ENCODE measurements around the gene EYS. TPM values are rescaled to one million over a fixed set of nuclear protein-coding genes. Genes with fewer than 3 reads are reported as not detected.

The EYS gene
- total and polyA plus RNA-seq, 2 of the 8 experiments (the other 6 are each of a cell fraction or from before 2014, with no cell fraction given): 0.05 to 0.13 TPM

DNA sequence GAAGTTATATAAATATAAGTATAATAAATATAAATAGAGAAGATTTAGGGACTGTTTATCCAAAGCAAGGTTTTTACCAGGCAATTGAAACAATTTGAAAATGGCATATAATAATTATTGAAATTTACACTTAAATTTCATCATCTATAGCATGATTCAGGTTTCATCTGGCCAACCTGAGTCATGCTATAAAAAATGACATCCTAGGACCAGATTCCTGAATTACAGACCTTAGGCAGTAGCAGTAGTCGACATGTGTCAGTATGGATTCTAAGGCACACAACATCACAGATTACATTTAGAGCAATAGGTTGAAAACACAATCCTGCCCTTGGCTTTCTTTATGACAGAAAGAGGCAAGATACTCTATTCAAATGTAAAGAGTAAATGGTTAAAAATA is 1479.2 kb downstream of the EYS start:
- Histone ChIP-seq H3K36me3 (ENCODE audit: control insufficient read depth in 2 of 4, insufficient read depth in 4 of 4, low read length in 3 of 4) (no peaks in the 10 kb centered on the region), H3K4me1 (replicated peaks in 1 of 4; ENCODE audit: control insufficient read depth in 3 of 4, insufficient read depth in 4 of 4, low read length in 3 of 4) (no peaks in the 10 kb centered on the region), H3K4ac (replicated peaks; ENCODE audit: insufficient read length, low read depth, low read length) (no peak overlapping the region), H2AFZ (ENCODE audit: low read length) (no peak overlapping the region), H3K79me1 (ENCODE audit: low read depth, low read length) (no peaks in the 10 kb centered on the region), H3K56ac (replicated peaks; ENCODE audit: insufficient read length, low read depth, low read length) (no peak overlapping the region), H3K27ac (ENCODE audit: low read depth, low read length) (no peak overlapping the region), H3K27me3 (replicated peaks in 1 of 4; ENCODE audit: control insufficient read depth in 3 of 4, extremely low read depth in 1 of 4, insufficient read depth in 3 of 4, low read length in 3 of 4) (no peaks in the 10 kb centered on the region), H3K14ac (ENCODE audit: insufficient read length) (no peak overlapping the region), H2BK5ac (ENCODE audit: low read depth, low read length) (no peak overlapping the region), H2BK20ac (ENCODE audit: low read length) (no peak overlapping the region), H3K9ac (replicated peaks in 1 of 4; ENCODE audit: extremely low read depth in 1 of 4, low read depth in 3 of 4, low read length in 3 of 4) (no peak overlapping the region), H2BK15ac (ENCODE audit: low read length) (no peak overlapping the region), H2BK12ac (ENCODE audit: low read depth, low read length) (no peak overlapping the region), H3K4me3 (ENCODE audit: extremely low read depth in 1 of 4, insufficient read depth in 2 of 4, low read depth in 3 of 4, low read length in 4 of 4) (no peak overlapping the region), H4K5ac (ENCODE audit: insufficient read length, low read depth, low read length) (no peak overlapping the region), H4K20me1 (replicated peaks in 1 of 2; ENCODE audit: control insufficient read depth in 1 of 2, insufficient read depth in 2 of 2, low read length in 2 of 2) (no peaks in the 10 kb centered on the region), H3K9me3 (ENCODE audit: insufficient read depth in 2 of 2, low read depth in 1 of 2, low read length in 1 of 2) (no peaks in the 10 kb centered on the region), H3K4me2 (ENCODE audit: insufficient read depth in 1 of 2, low read depth in 2 of 2, low read length in 2 of 2) (no peak overlapping the region), H3K18ac (ENCODE audit: extremely low read depth, low read length) (no peak overlapping the region), H4K91ac (replicated peaks; ENCODE audit: insufficient read length, low read length) (no peak overlapping the region), H3K79me2 (ENCODE audit: control insufficient read depth in 1 of 2, insufficient read depth in 2 of 2, low read length in 2 of 2) (no peaks in the 10 kb centered on the region), H2BK120ac (replicated peaks; ENCODE audit: low read depth, low read length) (no peak overlapping the region), H3K23me2 (ENCODE audit: low read depth, low read length) (no peaks in the 10 kb centered on the region), H2AK5ac (ENCODE audit: low read depth, low read length) (no peak overlapping the region), H4K8ac (ENCODE audit: extremely low read depth, insufficient read depth, low read length) (no peak overlapping the region), H3K23ac (ENCODE audit: insufficient read length) (no peak overlapping the region)
- FAIRE-seq (no peak), DNase-seq (ENCODE audit: low read depth in 1 of 2, low spot score in 2 of 2) (no peak)
- POLR2A ChIA-PET (ENCODE audit: partially characterized antibody): no interaction called here
- CTCF ChIA-PET (ENCODE audit: partially characterized antibody): no interaction called here
- WGBS, 2 experiments (ENCODE audit: extremely low coverage in 1 of 2, insufficient coverage in 1 of 2, insufficient read length in 1 of 2, insufficient replicate concordance in 2 of 2, low coverage in 1 of 2, low lambda C conversion rate in 2 of 2, missing lambda C conversion rate in 1 of 2): 88% methylated on average over 1 of the region's 1 CpG; no CpG with 5 or more reads in 1 of the 2 experiments
- TF ChIP-seq CTBP2 (IDR thresholded peaks at IDR 0.05; ENCODE audit: borderline replicate concordance, insufficient read depth, insufficient read length, low read length): no peak

Data from H1 (cell line).